ENCODE measurements around the gene LMAN2. TPM values are rescaled to one million over a fixed set of nuclear protein-coding genes. Genes with fewer than 3 reads are reported as not detected.

Gene LMAN2
- total RNA-seq, 4 donors from 2014 or later = 309 to 465 (median 383) TPM

GRCh38 chr5:177371120-177372033, 19.9 kb upstream of the LMAN2 start:
- H3K27ac ChIP-seq = no peak overlapping the region
- no peak for DNase-seq
- intact Hi-C loops (cut with DNase I) = no loop called here
- H3K9me3 ChIP-seq = no peaks in the 10 kb centered on the region
- H3K36me3 ChIP-seq = no peaks in the 10 kb centered on the region
- no peak for TF ChIP-seq POLR2A (IDR thresholded peaks at IDR 0.05)
- TF ChIP-seq CTCF (IDR thresholded peaks at IDR 0.05) = no peak
- peaks cover 13 to 20% of the 10 kb centered on the region in 2 donors for H3K4me1 ChIP-seq
- WGBS, 2 donors = 61 to 71% methylated on average over 15 of the region's 26 CpGs
- no peaks in the 10 kb centered on the region for H3K27me3 ChIP-seq
- H3K4me3 ChIP-seq (replicated peaks in 1 of 3) = peak overlapping the region in 1 of 3 donors; percentile 21

GRCh38 chr5:177370488-177371119, 19.1 kb upstream of the LMAN2 start:
- Histone ChIP-seq H3K27ac (no peak overlapping the region), H3K9me3 (no peaks in the 10 kb centered on the region), H3K4me3 (replicated peaks in 1 of 3) (peak overlapping the region in 1 of 3 donors; percentile 21), H3K36me3 (no peaks in the 10 kb centered on the region), H3K27me3 (no peaks in the 10 kb centered on the region), H3K4me1 (peaks cover 18 to 27% of the 10 kb centered on the region in 2 donors)
- 74 to 80% methylated on average over 3 to 4 of the region's 42 CpGs for WGBS, 2 donors
- DNase-seq = peak; percentile 87 to 91
- TF ChIP-seq CTCF (IDR thresholded peaks at IDR 0.05) (peak in 4 of 6 experiments; percentile 41 to 63 (median 48)), POLR2A (IDR thresholded peaks at IDR 0.05) (no peak)
- intact Hi-C loops (cut with DNase I) = no loop called here

- intact Hi-C loops (cut with DNase I) = loop anchor here (5.0 kb wide), 1 partner anchor 58 kb away; the partner anchor contains the start of gene MXD3
- DNase-seq = no peak
- WGBS, 2 donors = 81 to 83% methylated on average over 9 to 10 of the region's 11 CpGs
- Histone ChIP-seq H3K4me3 (replicated peaks in 1 of 3) (no peak overlapping the region), H3K27me3 (no peaks in the 10 kb centered on the region), H3K36me3 (no peaks in the 10 kb centered on the region), H3K9me3 (no peaks in the 10 kb centered on the region), H3K4me1 (peaks cover 18 to 30% of the 10 kb centered on the region in 2 donors), H3K27ac (no peak overlapping the region)
- TF ChIP-seq POLR2A (IDR thresholded peaks at IDR 0.05) (no peak), CTCF (IDR thresholded peaks at IDR 0.05) (no peak)
These were observed 18.4 kb upstream of the LMAN2 start for GRCh38 chr5:177369645-177370440.

- Histone ChIP-seq H3K4me3 (replicated peaks in 1 of 3) (no peak overlapping the region), H3K4me1 (peaks cover 18 to 33% of the 10 kb centered on the region in 2 donors), H3K27ac (no peak overlapping the region), H3K9me3 (no peaks in the 10 kb centered on the region), H3K27me3 (no peaks in the 10 kb centered on the region), H3K36me3 (no peaks in the 10 kb centered on the region)
- peak in 1 of 2 donors; percentile 28 for DNase-seq
- intact Hi-C loops (cut with DNase I) = loop anchor here (5.0 kb wide), 1 partner anchor 57 kb away; the partner anchor contains the start of gene MXD3
- TF ChIP-seq POLR2A (IDR thresholded peaks at IDR 0.05) (no peak), CTCF (IDR thresholded peaks at IDR 0.05) (peak in 4 of 6 experiments; percentile 43 to 60 (median 44))
- WGBS, 2 donors = 74 to 75% methylated on average over 5 of the region's 5 CpGs
These were observed 17.6 kb upstream of the LMAN2 start for GRCh38 chr5:177368869-177369644.
